Effector memory CD4-positive, alpha-beta T cell (primary cell): ENCODE measurements around the gene CPZ.
"Not testable (repeated sequence)": the region's sequence is repeated elsewhere in the genome, so short reads cannot be mapped to it uniquely, and the experiment has no call there.

Source experiments
- DNase-seq, 3 donors: peaks; one replicate each; pipeline ENCODE4 v3.0.0-alpha.2; 2020
- H3K27ac ChIP-seq: 2 replicates; pipeline ENCODE4 v1.7.0; 2013; ENCODE audit warnings: mild to moderate bottlenecking, low read length, moderate library complexity; ENCODE audit not compliant: insufficient read depth, poor library complexity, severe bottlenecking
- H3K27me3 ChIP-seq: replicated peaks from 2 replicates; pipeline ENCODE4 v1.7.0; 2013; ENCODE audit warnings: mild to moderate bottlenecking, low read length; ENCODE audit not compliant: insufficient read depth, control insufficient read depth, poor library complexity, severe bottlenecking
- H3K36me3 ChIP-seq: 2 replicates; pipeline ENCODE4 v1.7.0; 2013; ENCODE audit warnings: mild to moderate bottlenecking, low read length, moderate library complexity; ENCODE audit not compliant: control insufficient read depth, insufficient read depth
- H3K4me1 ChIP-seq: 2 replicates; pipeline ENCODE4 v1.7.0; 2013; ENCODE audit warnings: low read length, mild to moderate bottlenecking; ENCODE audit not compliant: control insufficient read depth, insufficient read depth, poor library complexity, severe bottlenecking
- H3K4me3 ChIP-seq: 2 replicates; pipeline ENCODE4 v1.7.0; 2013; ENCODE audit warnings: low read length, low read depth, mild to moderate bottlenecking; ENCODE audit not compliant: insufficient read depth, poor library complexity, severe bottlenecking
- H3K9me3 ChIP-seq: 2 replicates; pipeline ENCODE4 v1.7.0; 2013; ENCODE audit warnings: mild to moderate bottlenecking, low read length, moderate library complexity; ENCODE audit not compliant: control insufficient read depth

CPZ gene

DNA sequence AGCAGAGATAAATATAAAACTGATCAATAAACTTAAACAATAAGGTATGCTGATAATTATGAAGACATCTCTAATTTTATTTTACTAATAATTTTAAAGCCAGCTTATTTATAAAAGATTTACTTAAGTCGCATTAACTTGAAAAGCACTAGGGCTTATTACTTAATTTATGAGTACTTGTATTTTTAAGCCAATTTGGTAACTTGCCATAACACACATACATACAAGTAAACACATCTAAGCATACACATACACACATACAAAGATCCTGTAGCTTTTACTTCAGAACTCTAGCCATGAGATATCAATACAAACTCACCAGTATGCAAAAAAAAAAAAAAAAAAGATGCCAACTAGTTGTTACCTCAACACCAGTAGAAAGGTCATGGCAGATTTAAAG, 22.4 kb upstream of the CPZ start:
- Histone ChIP-seq H3K4me1 (no peaks in the 10 kb centered on the region), H3K27ac (no peak overlapping the region), H3K9me3 (no peaks in the 10 kb centered on the region), H3K27me3 (no peaks in the 10 kb centered on the region), H3K36me3 (no peaks in the 10 kb centered on the region), H3K4me3 (no peak overlapping the region)
- DNase-seq: no peak

DNA sequence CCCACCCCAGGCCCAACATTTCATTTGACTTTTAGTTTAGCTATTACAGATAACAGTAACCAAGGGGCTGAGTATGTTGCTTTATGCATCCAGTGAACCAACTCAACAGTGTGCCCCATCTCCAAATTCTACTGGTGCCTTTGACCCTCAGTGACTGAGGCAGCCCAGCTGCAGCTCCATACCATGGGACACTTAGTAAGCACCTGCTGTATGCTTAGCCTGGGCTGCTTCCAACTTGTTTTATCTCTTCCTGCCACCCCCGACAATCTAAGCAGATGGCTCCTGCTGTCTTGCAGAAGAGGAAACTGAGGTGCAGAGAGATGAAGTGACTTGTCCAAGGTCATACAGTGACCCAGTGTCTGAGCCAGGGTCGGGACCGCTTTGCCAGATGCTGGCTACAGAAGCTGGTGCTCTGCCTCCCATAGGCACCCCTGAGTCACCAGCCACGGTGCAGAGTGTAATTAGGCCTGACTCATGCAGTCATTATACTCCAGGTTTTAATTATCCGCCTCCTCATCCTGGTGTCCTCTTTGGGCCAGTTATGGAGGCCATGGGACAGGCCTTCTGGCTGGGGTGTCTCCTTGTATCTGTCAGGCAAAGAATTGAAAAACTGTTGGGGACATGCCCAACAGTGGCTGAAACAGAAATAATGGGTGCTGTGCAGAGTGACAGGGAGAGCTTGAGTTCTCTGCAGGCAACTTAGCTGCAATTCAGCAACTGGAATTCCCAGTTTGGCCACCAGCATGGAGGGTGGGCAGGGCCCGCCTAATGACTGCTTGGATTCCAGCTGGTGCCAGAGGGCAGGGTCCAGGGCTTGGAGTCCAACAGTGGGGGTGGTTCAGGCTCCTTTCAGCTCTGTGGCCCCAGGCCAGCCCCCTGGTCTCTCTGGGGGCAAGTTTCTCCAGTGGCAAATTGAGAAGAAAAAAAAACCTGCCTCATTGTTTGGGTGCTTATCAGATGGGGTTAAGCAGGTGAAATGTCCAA, 20.6 kb upstream of the CPZ start:
- Histone ChIP-seq H3K4me1 (no peaks in the 10 kb centered on the region), H3K27ac (no peak overlapping the region), H3K4me3 (no peak overlapping the region), H3K36me3 (no peaks in the 10 kb centered on the region), H3K9me3 (no peaks in the 10 kb centered on the region), H3K27me3 (no peaks in the 10 kb centered on the region)
- DNase-seq: no peak

DNA sequence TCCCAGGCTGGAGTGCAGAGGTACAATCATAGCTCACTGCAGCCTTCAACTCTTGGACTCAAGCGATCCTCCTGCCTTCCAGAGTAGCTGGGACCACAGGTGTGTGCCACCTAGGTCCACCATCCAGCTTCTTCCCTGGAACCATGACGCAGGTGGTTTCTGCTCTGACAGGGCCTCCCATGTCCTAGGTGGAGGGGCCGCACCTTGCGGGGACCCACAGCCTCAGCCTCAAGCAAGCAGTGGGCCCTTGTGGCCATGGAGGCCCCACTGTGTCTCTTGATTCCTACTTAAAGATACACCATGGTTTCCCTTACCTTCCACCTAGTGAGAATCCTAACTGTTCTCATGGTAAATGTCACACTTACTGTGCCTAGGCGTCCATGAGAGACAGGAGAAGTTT, 19.3 kb upstream of the CPZ start:
- no peaks in the 10 kb centered on the region for H3K4me1 ChIP-seq
- no peak overlapping the region for H3K4me3 ChIP-seq
- H3K27me3 ChIP-seq: no peaks in the 10 kb centered on the region
- H3K9me3 ChIP-seq: no peaks in the 10 kb centered on the region
- DNase-seq: no peak
- no peak overlapping the region for H3K27ac ChIP-seq
- no peaks in the 10 kb centered on the region for H3K36me3 ChIP-seq

DNA sequence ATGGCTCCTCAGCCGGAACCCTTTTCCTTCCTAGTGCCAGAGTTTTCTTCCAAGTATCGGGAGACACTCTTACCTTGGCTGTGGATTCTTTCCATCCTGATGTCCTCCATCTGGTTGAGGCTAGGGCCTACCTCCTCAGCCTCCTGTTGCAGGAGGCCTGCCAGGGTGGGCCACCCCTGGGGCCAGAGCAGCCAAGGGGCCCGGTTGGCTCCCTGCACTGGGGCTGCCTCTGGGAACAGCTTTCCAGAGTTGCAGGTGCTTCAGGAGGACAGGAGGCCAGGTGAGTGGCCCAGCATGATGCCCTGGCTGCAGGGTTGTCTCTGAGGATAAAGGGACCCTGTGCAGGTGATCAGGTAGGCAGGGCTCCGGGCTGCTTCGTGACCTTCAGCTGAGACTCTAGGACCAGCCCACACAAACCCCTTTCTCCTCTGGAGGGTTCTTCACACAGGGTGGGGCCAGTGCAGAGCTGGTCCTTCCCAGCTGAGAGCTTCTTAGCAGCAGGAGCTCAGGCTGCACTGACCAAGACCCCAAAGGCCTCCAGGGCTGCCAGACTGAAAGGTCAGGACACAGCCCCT, 17.7 kb upstream of the CPZ start:
- no peak overlapping the region for H3K4me3 ChIP-seq
- no peaks in the 10 kb centered on the region for H3K36me3 ChIP-seq
- DNase-seq: no peak
- H3K27ac ChIP-seq: no peak overlapping the region
- H3K27me3 ChIP-seq: peaks cover 4% of the 10 kb centered on the region
- no peaks in the 10 kb centered on the region for H3K4me1 ChIP-seq
- no peaks in the 10 kb centered on the region for H3K9me3 ChIP-seq

DNA sequence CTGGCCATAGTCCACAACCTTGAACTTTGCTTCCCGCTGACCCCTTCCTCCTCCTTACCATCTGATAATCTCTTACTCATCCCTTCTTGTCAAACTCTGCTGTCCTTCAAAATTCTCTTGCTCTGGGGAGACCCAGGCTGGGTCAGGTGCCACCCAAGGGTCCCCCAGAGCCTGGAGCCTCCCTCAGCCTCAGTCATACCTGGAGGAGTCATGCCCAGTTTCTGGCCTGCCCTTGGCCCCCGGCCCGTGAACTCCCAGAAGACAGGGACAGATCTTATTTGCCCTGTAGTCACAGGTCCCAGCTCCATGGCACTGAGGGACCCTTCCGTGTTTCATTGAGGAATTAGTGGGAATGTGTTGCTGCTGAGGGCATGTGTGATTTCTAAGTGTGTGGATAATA, 17.1 kb upstream of the CPZ start:
- Histone ChIP-seq H3K4me1 (no peaks in the 10 kb centered on the region), H3K36me3 (no peaks in the 10 kb centered on the region), H3K27me3 (peaks cover 4% of the 10 kb centered on the region), H3K4me3 (no peak overlapping the region), H3K27ac (no peak overlapping the region), H3K9me3 (no peaks in the 10 kb centered on the region)
- no peak for DNase-seq

DNA sequence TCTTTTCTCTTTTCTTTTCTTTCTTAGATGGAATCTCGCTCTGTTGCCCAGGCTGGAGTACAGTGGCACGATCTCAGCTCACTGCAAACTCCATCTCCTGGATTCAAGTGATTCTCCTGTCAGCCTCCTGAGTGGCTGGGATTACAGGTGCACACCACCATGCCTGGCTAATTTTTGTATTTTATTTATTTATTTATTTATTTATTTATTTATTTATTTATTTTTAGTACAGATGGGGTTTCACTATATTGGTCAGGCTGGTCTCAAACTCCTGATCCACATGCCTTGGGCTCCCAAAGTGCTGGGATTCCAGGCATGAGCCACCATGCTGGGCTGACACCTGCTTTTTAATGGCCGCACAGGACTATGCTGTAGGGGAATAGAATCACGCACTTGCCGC, 16.0 kb upstream of the CPZ start:
- not testable (repeated sequence) for H3K27me3 ChIP-seq, H3K27ac ChIP-seq, H3K4me3 ChIP-seq, H3K36me3 ChIP-seq, H3K9me3 ChIP-seq, H3K4me1 ChIP-seq, DNase-seq

DNA sequence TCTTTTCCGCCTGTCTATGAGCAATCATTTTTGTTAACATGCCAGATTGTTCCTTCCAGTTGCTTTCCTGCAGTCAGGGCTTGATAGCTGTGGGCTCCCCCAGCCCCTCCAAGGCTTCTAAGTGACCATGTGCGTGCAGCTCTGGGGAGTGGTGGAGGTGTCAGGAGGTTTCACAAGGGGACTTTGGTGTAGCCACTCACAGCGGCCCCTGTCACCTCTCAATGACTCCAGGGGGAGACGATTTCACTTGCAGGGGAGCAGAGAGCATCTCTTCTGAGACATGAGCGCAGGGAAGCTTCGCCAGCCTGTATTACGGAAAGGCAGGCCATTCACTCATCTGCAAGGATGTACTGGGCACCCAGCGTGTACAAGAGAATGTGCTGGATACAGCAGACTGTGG, 15.5 kb upstream of the CPZ start:
- DNase-seq: no peak
- Histone ChIP-seq H3K9me3 (no peaks in the 10 kb centered on the region), H3K27me3 (peaks cover 4% of the 10 kb centered on the region), H3K4me3 (no peak overlapping the region), H3K4me1 (no peaks in the 10 kb centered on the region), H3K36me3 (no peaks in the 10 kb centered on the region), H3K27ac (no peak overlapping the region)

DNA sequence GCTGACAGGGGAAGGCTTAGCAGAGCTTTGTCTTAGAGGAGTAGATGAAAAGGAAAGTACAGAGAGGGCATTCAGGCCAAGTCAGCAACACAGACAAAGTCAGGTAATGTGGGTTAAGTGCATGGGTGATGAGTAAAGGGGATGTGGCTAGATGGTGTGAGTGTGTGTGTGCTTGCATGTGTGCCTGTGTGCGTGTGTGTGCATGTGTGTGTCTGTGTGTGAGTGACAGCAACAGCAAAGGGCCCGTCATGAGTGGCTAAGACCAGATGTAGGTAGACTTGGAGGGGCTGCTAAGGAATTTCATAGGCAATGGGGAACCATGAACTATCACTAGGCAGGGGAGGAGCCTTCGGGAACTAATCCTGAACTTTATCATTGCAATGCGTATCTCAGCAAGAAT, 14.6 kb upstream of the CPZ start:
- Histone ChIP-seq H3K27me3 (peaks cover 4% of the 10 kb centered on the region), H3K4me3 (no peak overlapping the region), H3K27ac (no peak overlapping the region), H3K9me3 (no peaks in the 10 kb centered on the region), H3K4me1 (no peaks in the 10 kb centered on the region), H3K36me3 (no peaks in the 10 kb centered on the region)
- no peak for DNase-seq

DNA sequence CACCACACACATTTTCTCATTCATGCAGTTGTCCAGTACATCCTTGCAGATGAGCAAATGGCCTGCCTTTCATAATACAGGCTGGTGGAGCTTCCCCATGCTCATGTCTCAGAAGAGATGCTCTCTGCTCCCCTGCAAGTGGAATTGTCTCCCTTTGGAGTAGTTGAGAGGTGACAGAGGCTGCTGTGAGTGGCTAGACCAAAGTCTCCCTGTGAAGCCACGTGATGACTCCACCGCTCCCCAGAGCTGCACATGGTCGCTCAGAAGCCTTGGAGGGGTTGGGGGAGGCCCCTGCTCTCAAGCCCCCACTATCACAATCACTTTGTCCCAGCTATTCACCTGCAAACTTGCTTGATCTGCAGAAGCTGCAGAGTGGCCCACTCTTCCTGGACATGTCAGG, 13.8 kb upstream of the CPZ start:
- Histone ChIP-seq H3K27me3 (peaks cover 4% of the 10 kb centered on the region), H3K27ac (no peak overlapping the region), H3K4me3 (no peak overlapping the region), H3K36me3 (no peaks in the 10 kb centered on the region), H3K4me1 (no peaks in the 10 kb centered on the region), H3K9me3 (no peaks in the 10 kb centered on the region)
- DNase-seq: no peak

DNA sequence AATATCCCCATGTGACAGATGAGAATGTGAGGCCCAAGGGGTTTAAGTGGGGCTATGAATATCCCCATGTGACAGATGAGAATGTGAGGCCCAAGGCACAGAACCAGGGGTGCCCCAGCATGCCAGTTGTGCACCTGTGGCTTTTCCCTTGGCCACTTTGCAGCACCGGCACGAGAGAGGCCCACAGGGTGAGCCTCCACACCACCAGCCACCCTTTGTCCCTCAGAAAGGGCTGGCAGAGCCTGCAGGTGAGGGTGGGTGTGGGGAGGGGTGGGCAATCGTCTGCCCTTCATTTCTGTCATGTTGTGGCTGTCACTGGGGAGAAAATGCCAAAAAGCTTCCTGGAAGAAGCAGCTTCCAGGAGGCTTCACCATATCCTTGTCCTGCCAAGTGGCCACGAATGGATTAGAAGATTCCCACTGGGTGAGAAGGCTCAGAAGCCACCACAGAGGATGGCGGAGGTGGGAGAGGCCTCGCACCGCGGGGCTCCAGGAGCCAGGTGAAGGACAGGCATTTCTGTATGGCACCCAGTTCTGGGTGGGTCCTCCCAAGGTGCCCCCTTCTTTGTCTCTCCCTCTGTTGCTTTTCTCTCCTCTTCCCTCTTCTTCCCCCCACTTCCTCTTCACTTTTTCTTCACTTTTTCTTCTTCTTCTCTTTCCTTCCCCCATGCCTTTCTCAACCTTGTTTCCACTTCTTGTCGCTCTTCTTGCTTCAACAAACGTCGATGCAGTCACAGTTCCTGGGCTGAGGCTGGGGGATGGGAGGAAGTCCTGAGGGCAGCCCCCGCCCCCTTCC, 12.8 kb upstream of the CPZ start:
- Histone ChIP-seq H3K27ac (no peak overlapping the region), H3K36me3 (no peaks in the 10 kb centered on the region), H3K9me3 (no peaks in the 10 kb centered on the region), H3K4me3 (no peak overlapping the region), H3K4me1 (no peaks in the 10 kb centered on the region), H3K27me3 (peaks cover 4% of the 10 kb centered on the region)
- DNase-seq: no peak
